Stomach (tissue), 9 donors: ENCODE data around the gene KCTD20. TPM values are rescaled to one million over a fixed set of nuclear protein-coding genes. Genes with fewer than 3 reads are reported as not detected.

Source experiments
- DNase-seq, 2 donors: peaks; one replicate each; pipeline versions ENCODE4 v3.0.0 to v3.0.0-alpha.2; 2013 to 2019
- H3K27ac ChIP-seq, 5 donors: fragments of 200-600 bp in 4 of 5; sonication (generic) in 4 of 5; one replicate each; pipeline ENCODE4 v1.5.1; 2013 to 2019; ENCODE audit warnings: mild to moderate bottlenecking in 1 of 5, moderate library complexity in 1 of 5
- H3K27me3 ChIP-seq, 3 donors: fragments of 200-600 bp; sonication (generic); one replicate each; pipeline ENCODE4 v1.5.1; 2017 to 2019; ENCODE audit warnings: mixed run types in 1 of 3
- H3K36me3 ChIP-seq, 4 donors: fragments of 200-600 bp; sonication (generic); 1 replicate in 3 of 4; 2 replicates in 1 of 4; pipeline ENCODE4 v1.5.1; 2016 to 2019
- H3K4me1 ChIP-seq, 4 donors: fragments of 200-600 bp; sonication (generic); one replicate each; pipeline ENCODE4 v1.5.1; 2016 to 2019
- H3K4me3 ChIP-seq, 4 donors: fragments of 200-600 bp; sonication (generic) in 3 of 4; one replicate each; pipeline ENCODE4 v1.5.1; 2016 to 2019; ENCODE audit warnings: mild to moderate bottlenecking in 1 of 4
- H3K9me3 ChIP-seq, 4 donors: fragments of 200-600 bp; sonication (generic); one replicate each; pipeline ENCODE4 v1.5.1; 2016 to 2019
- CTCF ChIP-seq, 7 experiments: fragments of 450-650 bp in 4 of 7; fragments of 200-600 bp in 3 of 7; sonication (generic) in 3 of 7; IDR thresholded peaks; one replicate each; pipeline ENCODE4 v1.5.1; 2016 to 2019; ENCODE audit warnings: antibody characterized with exemption in 7 of 7, control low read depth in 2 of 7, mild to moderate bottlenecking in 1 of 7
- EP300 ChIP-seq: sonication (generic); formaldehyde crosslinking; IDR thresholded peaks from one replicate; pipeline ENCODE4 v1.6.1; 2017; ENCODE audit warnings: antibody characterized with exemption
- POLR2A ChIP-seq, 4 donors: fragments of 450-650 bp; IDR thresholded peaks; one replicate each; pipeline ENCODE4 v1.6.1; 2016; ENCODE audit warnings: antibody characterized with exemption in 4 of 4, control low read depth in 2 of 4, mild to moderate bottlenecking in 1 of 4, moderate library complexity in 1 of 4
- POLR2AphosphoS5 ChIP-seq, 3 donors: sonication (generic); formaldehyde crosslinking; IDR thresholded peaks; one replicate each; pipeline ENCODE4 v1.6.1; 2016; ENCODE audit warnings: antibody characterized with exemption in 3 of 3
- WGBS, 5 donors: extraction: QIAGEN DNeasy Blood & Tissue Kit in 3 of 5; methylation state at CpG; one replicate each; pipeline versions ENCODE4 v1.1.5 to v1.1.7; 2013 to 2018; 5-methylcytosine and 5-hydroxymethylcytosine counted together
- intact Hi-C: fragments of 100-400 bp; cut with DNase I; formaldehyde crosslinking; loops from one replicate; pipeline ENCODE4 v1.15.1; 2023; ENCODE audit warnings: low total_unique reads
- polyA plus RNA-seq, 3 donors: library from polyadenylated mRNA; stranded (reverse); fragments of 200-250 nt; gene quantifications; one replicate each; pipeline ENCODE4 v1.2.3, GENCODE V29; 2013
- total RNA-seq, 5 donors: library from RNA; depleted of rRNA; stranded (reverse); fragments of >200 nt; gene quantifications; one replicate each; pipeline versions ENCODE4 v1.1.0 to v1.2.3, GENCODE V29; 2014 to 2016
- donor health status: healthy with polysubstance abuse.
- donor health status: Bipolar disorder and iron deficiency.
- donor health status: healthy.

The KCTD20 gene
- total and polyA plus RNA-seq, 8 donors = 10.3 to 72.7 (median 19.5) TPM

- Histone ChIP-seq H3K36me3 (peaks cover 18 to 90% (median 74%) of the 10 kb centered on the region in 4 donors), H3K4me3 (no peak overlapping the region), H3K27me3 (no peaks in the 10 kb centered on the region), H3K27ac (no peak overlapping the region), H3K9me3 (no peaks in the 10 kb centered on the region), H3K4me1 (no peaks in the 10 kb centered on the region)
- WGBS, 5 donors = 70 to 94% (median 88%) methylated on average over 3 to 4 of the region's 4 CpGs
- no peak for TF ChIP-seq EP300
- TF ChIP-seq POLR2A (IDR thresholded peaks at IDR 0.05) = no peak
- no peak for TF ChIP-seq CTCF (IDR thresholded peaks at IDR 0.05)
- no peak for TF ChIP-seq POLR2AphosphoS5 (IDR thresholded peaks at IDR 0.05)
- intact Hi-C loops = no loop called here
- DNase-seq = no peak
Observed at GRCh38 chr6:36499918-36500317, 57.1 kb downstream of the KCTD20 start.

- H3K4me3 ChIP-seq = no peak overlapping the region
- no peak overlapping the region for H3K27ac ChIP-seq
- peaks cover 10 to 89% (median 73%) of the 10 kb centered on the region in 4 donors for H3K36me3 ChIP-seq
- intact Hi-C loops = no loop called here
- no peak for TF ChIP-seq EP300
- no peak for TF ChIP-seq CTCF (IDR thresholded peaks at IDR 0.05)
- no peak for TF ChIP-seq POLR2AphosphoS5 (IDR thresholded peaks at IDR 0.05)
- no peak for TF ChIP-seq POLR2A (IDR thresholded peaks at IDR 0.05)
- H3K27me3 ChIP-seq = no peaks in the 10 kb centered on the region
- DNase-seq = no peak
- no peaks in the 10 kb centered on the region for H3K4me1 ChIP-seq
- H3K9me3 ChIP-seq = no peaks in the 10 kb centered on the region
- 81 to 92% (median 84%) methylated on average over 6 of the region's 6 CpGs for WGBS, 5 donors
Observed at GRCh38 chr6:36501686-36502085, 58.9 kb downstream of the KCTD20 start.

GRCh38 chr6:36504181-36504580 is 61.4 kb downstream of the KCTD20 start:
- Histone ChIP-seq H3K36me3 (peaks cover 9 to 73% (median 59%) of the 10 kb centered on the region in 4 donors), H3K4me3 (no peak overlapping the region), H3K27me3 (no peaks in the 10 kb centered on the region), H3K27ac (no peak overlapping the region), H3K9me3 (no peaks in the 10 kb centered on the region), H3K4me1 (no peaks in the 10 kb centered on the region)
- intact Hi-C loops = no loop called here
- TF ChIP-seq EP300 = no peak
- 85 to 91% (median 90%) methylated on average over 3 of the region's 3 CpGs for WGBS, 5 donors
- DNase-seq = no peak

GRCh38 chr6:36504982-36505381 is 62.2 kb downstream of the KCTD20 start:
- TF ChIP-seq CTCF (IDR thresholded peaks at IDR 0.05) = no peak
- Histone ChIP-seq H3K4me1 (no peaks in the 10 kb centered on the region), H3K36me3 (peaks cover 14 to 73% (median 59%) of the 10 kb centered on the region in 4 donors), H3K27me3 (no peaks in the 10 kb centered on the region), H3K4me3 (no peak overlapping the region), H3K27ac (no peak overlapping the region), H3K9me3 (no peaks in the 10 kb centered on the region)
- WGBS, 5 donors = 90 to 98% (median 92%) methylated on average over 2 of the region's 2 CpGs
- no peak for DNase-seq
- intact Hi-C loops = no loop called here

GRCh38 chr6:36505744-36506534 is 63.1 kb downstream of the KCTD20 start:
- Histone ChIP-seq H3K27ac (no peak overlapping the region), H3K4me1 (no peaks in the 10 kb centered on the region), H3K9me3 (no peaks in the 10 kb centered on the region), H3K27me3 (no peaks in the 10 kb centered on the region), H3K4me3 (no peak overlapping the region), H3K36me3 (peaks cover 23 to 73% (median 59%) of the 10 kb centered on the region in 4 donors)
- TF ChIP-seq EP300 (no peak), CTCF (IDR thresholded peaks at IDR 0.05) (no peak), POLR2AphosphoS5 (IDR thresholded peaks at IDR 0.05) (no peak)
- intact Hi-C loops = no loop called here
- peak in 1 of 2 donors; percentile 20 for DNase-seq
- WGBS, 5 donors = 70 to 84% (median 74%) methylated on average over 6 of the region's 6 CpGs
